NCI-H748 treated with DMSO at 0.1 percent for 48 hours (cell line): ENCODE measurements around the gene DFFA.
"Not testable (repeated sequence)": the region's sequence is repeated elsewhere in the genome, so short reads cannot be mapped to it uniquely, and the experiment has no call there.

Source experiments
- DNase-seq: peaks from one replicate; lab custom pipeline; 2025; lab: John Stamatoyannopoulos, UW

Gene DFFA

DNA sequence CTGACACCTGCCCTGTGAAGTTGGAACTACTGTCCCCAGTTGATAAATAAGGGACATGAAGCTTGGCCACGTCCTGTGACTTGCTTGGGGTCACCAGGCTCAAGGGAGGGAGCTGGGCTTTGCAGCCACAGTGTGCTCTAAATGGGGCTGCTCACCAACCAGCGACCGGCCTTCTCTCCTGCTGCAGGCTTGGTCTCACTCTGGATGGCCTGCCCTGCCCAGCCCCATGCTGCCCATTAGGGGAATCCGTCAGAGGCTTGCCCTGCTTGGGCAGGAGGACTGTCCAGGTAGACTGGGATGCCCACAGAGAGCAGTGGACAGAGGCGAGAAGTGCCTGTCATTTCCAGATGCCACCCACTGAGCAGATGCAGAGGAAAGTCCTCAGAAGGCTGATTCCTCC, 43.3 kb downstream of the DFFA start:
- no peak for DNase-seq

DNA sequence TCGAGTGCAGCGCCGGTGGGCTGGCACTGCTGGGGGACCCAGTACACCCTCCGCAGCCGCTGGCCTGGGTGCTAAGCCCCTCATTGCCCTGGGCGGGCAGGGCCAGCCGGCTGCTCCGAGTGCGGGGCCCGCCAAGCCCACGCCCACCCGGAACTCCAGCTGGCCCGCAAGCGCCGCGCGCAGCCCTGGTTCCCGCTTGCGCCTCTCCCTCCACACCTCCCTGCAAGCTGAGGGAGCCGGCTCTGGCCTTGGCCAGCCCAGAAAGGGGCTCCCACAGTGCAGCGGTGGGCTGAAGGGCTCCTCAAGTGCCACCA, 45.8 kb downstream of the DFFA start:
- not testable (repeated sequence) for DNase-seq

- DNase-seq, result not testable (repeated sequence)
Observed at GRCh38 chr1:10425826-10426534, 46.3 kb downstream of the DFFA start.

GRCh38 chr1:10424651-10425050, 47.7 kb downstream of the DFFA start:
- no peak for DNase-seq

GRCh38 chr1:10424034-10424433, 48.3 kb downstream of the DFFA start:
- DNase-seq, result no peak

- no peak for DNase-seq
Observed at GRCh38 chr1:10421637-10422036, 50.7 kb downstream of the DFFA start.

DNA sequence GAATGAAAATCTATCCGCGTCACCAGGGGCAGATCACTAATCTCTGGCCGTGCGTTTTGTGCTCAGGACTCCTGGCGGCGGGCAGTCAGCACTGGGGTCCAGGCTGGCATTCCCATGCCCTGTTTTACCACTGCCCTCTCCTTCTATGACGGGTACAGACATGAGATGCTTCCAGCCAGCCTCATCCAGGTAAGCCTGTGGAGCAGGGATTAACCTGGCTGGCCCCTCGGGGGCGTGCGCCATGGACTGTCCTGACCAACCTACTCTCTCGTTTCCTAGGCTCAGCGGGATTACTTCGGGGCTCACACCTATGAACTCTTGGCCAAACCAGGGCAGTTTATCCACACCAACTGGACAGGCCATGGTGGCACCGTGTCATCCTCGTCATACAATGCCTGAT, 53.0 kb downstream of the DFFA start:
- DNase-seq, result no peak

DNA sequence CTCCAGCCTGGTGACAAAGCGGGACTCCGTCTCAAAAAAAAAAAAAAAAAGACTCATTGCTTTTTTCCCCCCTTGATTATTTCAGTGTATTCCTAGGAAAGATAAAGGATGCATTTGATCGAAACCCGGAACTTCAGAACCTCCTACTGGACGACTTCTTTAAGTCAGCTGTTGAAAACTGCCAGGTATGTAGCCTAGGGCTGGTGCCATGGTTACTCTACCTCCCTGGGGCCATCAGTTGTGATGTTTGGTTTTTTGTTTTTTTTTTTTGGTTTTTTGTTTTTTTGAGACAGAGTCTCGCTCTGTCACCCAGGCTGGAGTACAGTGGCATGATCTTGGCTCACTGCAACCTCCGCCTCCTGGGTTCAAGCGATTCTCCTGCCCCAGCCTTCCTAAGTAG, 53.6 kb downstream of the DFFA start:
- not testable (repeated sequence) for DNase-seq

DNA sequence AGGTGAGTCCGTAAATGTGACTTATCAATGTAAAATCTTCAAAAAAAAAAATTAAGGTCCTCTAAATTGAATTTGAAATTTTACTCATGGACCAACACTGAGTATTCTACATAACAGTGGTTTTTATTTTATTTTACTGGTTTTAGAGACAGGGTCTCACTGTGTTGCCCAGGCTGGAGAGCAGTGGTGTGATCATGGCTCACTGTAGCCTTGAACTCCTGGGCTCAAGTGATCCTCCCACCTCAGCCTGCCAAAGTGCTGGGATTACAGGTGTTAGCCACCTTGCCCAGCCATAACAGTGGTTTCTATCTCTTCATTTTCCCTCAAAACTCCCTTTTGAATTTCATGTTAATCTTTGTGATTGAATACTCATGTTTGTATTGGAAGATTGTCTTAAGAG, 56.4 kb downstream of the DFFA start:
- not testable (repeated sequence) for DNase-seq

DNA sequence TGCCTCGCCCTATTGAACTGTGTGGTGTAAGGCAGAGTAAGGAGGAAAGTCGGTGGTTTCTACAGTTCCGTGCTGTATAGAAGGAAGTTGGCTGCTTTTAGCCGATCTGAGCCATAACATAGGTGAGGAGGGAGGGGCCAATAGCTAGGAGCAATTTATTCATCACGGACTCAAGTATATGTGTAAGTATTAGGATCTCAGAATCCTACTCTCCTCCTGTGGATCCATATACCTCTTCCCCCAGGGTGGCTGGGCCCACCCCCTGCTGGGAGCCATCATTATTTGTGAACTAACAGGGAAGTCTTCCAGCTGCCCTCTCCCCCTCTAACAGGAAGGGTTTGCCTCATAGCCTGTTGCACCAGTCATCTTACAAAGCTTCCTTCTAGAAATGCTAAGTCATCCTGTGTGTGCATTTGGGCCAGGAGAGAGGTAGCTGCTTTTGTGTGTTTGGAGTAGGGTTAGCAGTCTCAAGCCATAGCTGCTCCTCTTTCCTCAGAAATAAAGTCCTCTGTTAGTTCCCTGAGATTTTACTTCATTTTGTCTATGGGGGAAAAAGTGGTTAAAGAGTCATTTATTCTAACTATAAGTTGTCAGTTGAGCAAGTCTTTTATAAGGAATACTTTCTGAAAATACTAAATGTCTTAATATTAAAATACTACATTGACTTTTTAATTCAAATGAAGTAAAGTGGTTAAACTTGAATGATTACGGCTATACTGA, 57.0 kb downstream of the DFFA start:
- no peak for DNase-seq

GRCh38 chr1:10407201-10407600, 65.1 kb downstream of the DFFA start:
- no peak for DNase-seq
